ENCODE data around the gene DRC3.

The DRC3 gene

DNA sequence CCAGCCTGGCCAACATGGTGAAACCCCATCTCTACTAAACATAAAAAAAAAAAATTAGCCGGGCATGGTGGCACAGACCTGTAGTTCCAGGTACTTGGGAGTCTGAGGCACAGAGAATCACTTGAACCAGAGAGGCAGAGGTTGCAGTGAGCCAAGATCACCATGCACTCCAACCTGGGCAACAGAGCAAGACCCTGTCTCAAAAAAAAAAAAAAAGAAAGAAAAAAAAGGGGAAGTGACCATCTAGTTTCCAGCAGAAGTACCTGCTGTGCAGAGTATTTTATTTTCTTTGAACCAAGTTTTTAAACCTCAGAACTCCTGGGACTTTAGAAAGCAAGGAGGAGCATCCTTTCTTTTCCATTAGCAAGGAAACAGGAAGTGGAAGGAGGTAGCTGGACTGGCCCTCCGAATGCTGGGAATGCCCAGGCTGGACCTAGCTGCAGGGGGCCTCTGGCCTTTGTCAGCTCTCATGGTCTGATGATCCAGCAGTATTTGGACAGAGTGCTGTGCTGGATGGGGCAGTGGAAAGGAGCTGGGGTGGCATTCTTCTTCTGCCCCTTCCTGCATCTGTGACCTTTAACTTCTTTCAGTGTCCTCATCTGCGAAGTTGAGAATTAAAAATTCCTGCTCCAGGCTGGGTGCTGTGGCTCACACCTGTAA lies 73.2 kb downstream of the DRC3 start:
- DNase-seq (ENCODE audit: low read depth in 3 of 3), result no peak

DNA sequence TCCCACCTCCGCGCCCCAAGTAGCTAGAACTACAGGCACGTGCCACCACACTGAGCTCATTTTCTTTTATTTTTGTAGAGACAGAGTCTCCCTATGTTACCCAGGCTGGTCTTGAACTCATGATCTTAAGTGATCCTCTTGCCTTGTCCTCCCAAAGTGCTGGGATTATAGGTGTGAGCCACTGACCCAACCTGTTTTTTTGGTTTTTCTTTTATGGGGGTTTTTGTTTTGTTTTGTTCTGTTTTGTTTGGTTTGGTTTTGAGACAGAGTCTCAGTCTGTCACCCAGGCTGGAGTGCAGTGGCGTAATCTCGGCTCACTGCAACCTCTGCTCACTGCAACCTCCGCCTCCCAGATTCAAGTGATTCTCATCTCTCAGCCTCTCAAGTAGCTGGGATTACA lies 82.9 kb downstream of the DRC3 start:
- DNase-seq (ENCODE audit: low read depth in 3 of 3), result no peak

DNA sequence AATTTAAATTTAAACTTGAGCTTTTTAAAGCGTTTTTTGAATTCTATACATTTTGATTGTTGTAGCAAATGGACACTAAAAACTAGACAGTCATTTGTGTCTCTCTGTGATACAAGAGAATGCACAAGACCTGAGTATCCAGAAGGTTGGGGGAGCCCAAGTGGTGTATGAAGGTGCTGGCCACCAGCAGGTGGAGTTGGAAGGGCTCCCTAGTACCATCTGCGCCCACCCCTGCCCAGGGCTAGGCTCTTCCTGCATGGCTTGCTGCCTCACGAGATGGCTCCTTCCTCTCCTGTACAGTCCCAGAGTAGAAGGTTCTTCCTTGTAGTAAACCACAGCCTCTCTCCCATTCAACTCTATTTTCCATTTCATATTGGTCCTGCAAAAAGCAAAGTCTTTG lies 83.6 kb downstream of the DRC3 start:
- no peak for DNase-seq (ENCODE audit: low read depth in 3 of 3)

DNA sequence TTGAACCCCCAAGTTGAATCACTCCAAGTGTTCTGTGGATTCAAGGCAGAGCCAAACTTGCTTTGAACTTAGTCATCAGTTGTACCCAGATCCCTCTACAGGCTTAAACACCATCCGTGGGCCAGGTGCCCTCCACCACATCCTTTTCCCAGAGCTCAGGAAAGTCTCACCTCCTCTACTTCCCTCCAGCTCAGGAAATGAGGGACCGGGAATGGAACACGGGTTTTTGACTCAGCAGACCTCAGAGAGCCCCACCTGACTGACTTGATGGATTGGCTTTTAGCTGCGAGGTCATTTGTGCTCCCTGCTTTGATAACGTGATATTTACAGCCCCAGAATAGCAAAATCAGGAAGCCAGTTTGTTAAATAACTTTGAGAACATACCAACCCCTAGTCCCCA lies 86.6 kb downstream of the DRC3 start:
- DNase-seq (ENCODE audit: low read depth in 3 of 3), result no peak

DNA sequence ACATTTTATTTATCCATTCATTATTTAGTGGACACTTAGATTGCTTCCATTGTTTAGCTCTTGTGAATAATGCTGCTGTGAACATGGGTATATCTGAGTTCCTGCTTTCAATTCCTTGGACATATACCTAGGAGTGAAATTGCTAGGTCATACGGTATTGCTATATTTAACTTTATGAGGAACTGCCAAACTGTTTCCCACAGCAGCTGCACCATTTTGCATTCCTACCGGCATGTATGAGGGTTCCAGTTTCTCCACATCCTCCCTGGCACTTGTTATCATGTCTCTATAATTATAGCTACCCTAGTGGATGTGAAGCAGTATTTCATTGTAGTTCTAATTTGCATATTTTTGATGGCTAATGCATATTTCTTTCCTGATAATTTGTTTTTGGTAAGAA lies 91.4 kb downstream of the DRC3 start:
- no peak for DNase-seq (ENCODE audit: low read depth in 3 of 3)

DNA sequence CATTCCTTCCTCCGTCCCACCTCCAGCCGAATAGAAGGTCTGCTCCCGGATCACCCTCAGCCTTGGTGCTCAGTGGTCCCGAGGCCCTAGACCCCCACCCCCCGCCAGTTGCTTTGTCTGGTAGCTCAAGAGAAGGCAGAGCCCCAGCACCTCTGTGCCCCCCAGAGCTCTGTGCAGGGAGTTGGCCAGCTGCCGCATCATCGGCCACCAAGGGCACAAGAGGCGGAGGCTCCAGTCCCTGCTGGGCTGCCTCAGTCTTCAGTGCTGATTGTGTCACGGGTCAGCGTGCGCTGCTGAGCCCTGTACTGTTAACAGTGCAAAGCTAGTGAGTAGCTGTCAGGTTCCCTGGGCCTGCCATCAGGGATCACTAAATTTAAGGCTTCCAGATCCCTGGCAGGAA lies 92.9 kb downstream of the DRC3 start:
- DNase-seq (ENCODE audit: low read depth in 3 of 3), result no peak
